ENCODE results near the gene PRLH. TPM values are rescaled to one million over a fixed set of nuclear protein-coding genes. Genes with fewer than 3 reads are reported as not detected.

The PRLH gene
- total and polyA plus RNA-seq, 2 of the 13 experiments (the other 11 are each of a cell fraction or from before 2014, with no cell fraction given), result not detected

DNA sequence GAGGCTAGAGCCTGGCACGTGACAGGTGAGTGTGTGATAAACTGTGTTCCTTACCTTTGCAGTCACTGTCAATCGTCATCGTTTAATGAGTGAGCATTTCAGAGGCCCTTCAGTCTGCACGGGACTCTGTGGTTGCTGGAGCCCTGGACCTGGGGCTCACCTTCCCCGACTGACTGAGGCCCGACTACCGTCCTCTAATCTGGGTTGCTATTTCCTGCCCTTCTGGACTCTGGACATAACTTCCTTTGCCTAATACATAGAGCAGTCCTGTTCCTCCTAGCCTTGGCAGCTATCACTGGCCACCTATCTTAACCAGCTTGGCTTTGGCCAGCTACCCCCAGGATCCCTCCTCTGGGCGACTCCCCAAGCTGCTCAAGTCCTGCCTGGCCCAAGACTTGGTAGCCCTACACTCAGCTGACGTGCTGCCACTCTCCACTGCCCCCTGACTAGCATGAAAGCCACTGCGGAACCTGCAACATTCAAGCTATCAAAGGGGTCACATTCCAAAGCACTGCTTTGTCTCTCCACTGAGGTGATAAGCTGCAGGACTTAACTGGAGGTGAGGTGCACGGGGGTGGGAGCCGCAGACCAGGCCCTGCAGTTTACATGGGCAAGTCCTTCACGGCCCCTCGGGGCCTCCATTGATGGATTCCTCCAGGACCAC lies 35.2 kb downstream of the PRLH start (continued):
- TF ChIP-seq, protein P1, sequence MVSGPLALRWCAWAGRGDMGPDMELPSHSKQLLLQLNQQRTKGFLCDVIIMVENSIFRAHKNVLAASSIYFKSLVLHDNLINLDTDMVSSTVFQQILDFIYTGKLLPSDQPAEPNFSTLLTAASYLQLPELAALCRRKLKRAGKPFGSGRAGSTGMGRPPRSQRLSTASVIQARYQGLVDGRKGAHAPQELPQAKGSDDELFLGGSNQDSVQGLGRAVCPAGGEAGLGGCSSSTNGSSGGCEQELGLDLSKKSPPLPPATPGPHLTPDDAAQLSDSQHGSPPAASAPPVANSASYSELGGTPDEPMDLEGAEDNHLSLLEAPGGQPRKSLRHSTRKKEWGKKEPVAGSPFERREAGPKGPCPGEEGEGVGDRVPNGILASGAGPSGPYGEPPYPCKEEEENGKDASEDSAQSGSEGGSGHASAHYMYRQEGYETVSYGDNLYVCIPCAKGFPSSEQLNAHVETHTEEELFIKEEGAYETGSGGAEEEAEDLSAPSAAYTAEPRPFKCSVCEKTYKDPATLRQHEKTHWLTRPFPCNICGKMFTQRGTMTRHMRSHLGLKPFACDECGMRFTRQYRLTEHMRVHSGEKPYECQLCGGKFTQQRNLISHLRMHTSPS (CRISPR knock-in tag; IDR thresholded peaks at IDR 0.05; ENCODE audit: low read depth), result no peak
- TF ChIP-seq ZNF556 (CRISPR knock-in tag; IDR thresholded peaks at IDR 0.05; ENCODE audit: borderline replicate concordance), result 0 out of 2 replicates have a peak, but pooled peaks have one; percentile 71
- TF ChIP-seq, protein P2, sequence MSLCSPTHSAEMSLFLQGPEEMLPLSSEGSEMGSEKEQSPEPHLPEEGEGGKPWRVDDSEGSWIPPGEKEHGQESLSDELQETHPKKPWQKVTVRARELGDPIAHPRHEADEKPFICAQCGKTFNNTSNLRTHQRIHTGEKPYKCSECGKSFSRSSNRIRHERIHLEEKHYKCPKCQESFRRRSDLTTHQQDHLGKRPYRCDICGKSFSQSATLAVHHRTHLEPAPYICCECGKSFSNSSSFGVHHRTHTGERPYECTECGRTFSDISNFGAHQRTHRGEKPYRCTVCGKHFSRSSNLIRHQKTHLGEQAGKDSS (CRISPR knock-in tag; IDR thresholded peaks at IDR 0.05; ENCODE audit: borderline replicate concordance, low read depth), result 0 out of 2 replicates have a peak, but pooled peaks have one; percentile 31
- TF ChIP-seq, protein P3, sequence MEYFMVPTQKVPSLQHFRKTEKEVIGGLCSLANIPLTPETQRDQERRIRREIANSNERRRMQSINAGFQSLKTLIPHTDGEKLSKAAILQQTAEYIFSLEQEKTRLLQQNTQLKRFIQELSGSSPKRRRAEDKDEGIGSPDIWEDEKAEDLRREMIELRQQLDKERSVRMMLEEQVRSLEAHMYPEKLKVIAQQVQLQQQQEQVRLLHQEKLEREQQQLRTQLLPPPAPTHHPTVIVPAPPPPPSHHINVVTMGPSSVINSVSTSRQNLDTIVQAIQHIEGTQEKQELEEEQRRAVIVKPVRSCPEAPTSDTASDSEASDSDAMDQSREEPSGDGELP (IDR thresholded peaks at IDR 0.05; ENCODE audit: borderline replicate concordance, low read depth), result peak; percentile 86
- TF ChIP-seq, protein P4, sequence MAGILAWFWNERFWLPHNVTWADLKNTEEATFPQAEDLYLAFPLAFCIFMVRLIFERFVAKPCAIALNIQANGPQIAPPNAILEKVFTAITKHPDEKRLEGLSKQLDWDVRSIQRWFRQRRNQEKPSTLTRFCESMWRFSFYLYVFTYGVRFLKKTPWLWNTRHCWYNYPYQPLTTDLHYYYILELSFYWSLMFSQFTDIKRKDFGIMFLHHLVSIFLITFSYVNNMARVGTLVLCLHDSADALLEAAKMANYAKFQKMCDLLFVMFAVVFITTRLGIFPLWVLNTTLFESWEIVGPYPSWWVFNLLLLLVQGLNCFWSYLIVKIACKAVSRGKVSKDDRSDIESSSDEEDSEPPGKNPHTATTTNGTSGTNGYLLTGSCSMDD (CRISPR knock-in tag; IDR thresholded peaks at IDR 0.05), result no peak
- TF ChIP-seq, protein P5, sequence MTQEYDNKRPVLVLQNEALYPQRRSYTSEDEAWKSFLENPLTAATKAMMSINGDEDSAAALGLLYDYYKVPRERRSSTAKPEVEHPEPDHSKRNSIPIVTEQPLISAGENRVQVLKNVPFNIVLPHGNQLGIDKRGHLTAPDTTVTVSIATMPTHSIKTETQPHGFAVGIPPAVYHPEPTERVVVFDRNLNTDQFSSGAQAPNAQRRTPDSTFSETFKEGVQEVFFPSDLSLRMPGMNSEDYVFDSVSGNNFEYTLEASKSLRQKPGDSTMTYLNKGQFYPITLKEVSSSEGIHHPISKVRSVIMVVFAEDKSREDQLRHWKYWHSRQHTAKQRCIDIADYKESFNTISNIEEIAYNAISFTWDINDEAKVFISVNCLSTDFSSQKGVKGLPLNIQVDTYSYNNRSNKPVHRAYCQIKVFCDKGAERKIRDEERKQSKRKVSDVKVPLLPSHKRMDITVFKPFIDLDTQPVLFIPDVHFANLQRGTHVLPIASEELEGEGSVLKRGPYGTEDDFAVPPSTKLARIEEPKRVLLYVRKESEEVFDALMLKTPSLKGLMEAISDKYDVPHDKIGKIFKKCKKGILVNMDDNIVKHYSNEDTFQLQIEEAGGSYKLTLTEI (CRISPR knock-in tag; conservative IDR thresholded peaks at IDR 0.05), result no peak
- TF ChIP-seq ZNF782 (CRISPR knock-in tag; IDR thresholded peaks at IDR 0.05; ENCODE audit: borderline replicate concordance), result 0 out of 2 replicates have a peak, but pooled peaks have one; percentile 27
- TF ChIP-seq, protein P6, sequence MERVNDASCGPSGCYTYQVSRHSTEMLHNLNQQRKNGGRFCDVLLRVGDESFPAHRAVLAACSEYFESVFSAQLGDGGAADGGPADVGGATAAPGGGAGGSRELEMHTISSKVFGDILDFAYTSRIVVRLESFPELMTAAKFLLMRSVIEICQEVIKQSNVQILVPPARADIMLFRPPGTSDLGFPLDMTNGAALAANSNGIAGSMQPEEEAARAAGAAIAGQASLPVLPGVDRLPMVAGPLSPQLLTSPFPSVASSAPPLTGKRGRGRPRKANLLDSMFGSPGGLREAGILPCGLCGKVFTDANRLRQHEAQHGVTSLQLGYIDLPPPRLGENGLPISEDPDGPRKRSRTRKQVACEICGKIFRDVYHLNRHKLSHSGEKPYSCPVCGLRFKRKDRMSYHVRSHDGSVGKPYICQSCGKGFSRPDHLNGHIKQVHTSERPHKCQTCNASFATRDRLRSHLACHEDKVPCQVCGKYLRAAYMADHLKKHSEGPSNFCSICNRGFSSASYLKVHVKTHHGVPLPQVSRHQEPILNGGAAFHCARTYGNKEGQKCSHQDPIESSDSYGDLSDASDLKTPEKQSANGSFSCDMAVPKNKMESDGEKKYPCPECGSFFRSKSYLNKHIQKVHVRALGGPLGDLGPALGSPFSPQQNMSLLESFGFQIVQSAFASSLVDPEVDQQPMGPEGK (CRISPR knock-in tag; IDR thresholded peaks at IDR 0.05), result peak; percentile 63
- TF ChIP-seq ZNF562 (CRISPR knock-in tag; IDR thresholded peaks at IDR 0.05; ENCODE audit: borderline replicate concordance), result no peak
- peak; percentile 73; the same call in 1 of the 2 replicates for TF ChIP-seq TBX2 (CRISPR knock-in tag; IDR thresholded peaks at IDR 0.05; ENCODE audit: borderline replicate concordance)
- TF ChIP-seq MTF2 (CRISPR knock-in tag; IDR thresholded peaks at IDR 0.05; ENCODE audit: borderline replicate concordance), result no peak
- 0 out of 2 replicates have a peak, but pooled peaks have one; percentile 57 for TF ChIP-seq ZNF629 (CRISPR knock-in tag; conservative IDR thresholded peaks at IDR 0.05)
- TF ChIP-seq, protein P7, sequence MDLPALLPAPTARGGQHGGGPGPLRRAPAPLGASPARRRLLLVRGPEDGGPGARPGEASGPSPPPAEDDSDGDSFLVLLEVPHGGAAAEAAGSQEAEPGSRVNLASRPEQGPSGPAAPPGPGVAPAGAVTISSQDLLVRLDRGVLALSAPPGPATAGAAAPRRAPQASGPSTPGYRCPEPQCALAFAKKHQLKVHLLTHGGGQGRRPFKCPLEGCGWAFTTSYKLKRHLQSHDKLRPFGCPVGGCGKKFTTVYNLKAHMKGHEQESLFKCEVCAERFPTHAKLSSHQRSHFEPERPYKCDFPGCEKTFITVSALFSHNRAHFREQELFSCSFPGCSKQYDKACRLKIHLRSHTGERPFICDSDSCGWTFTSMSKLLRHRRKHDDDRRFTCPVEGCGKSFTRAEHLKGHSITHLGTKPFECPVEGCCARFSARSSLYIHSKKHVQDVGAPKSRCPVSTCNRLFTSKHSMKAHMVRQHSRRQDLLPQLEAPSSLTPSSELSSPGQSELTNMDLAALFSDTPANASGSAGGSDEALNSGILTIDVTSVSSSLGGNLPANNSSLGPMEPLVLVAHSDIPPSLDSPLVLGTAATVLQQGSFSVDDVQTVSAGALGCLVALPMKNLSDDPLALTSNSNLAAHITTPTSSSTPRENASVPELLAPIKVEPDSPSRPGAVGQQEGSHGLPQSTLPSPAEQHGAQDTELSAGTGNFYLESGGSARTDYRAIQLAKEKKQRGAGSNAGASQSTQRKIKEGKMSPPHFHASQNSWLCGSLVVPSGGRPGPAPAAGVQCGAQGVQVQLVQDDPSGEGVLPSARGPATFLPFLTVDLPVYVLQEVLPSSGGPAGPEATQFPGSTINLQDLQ (CRISPR knock-in tag; IDR thresholded peaks at IDR 0.05), result no peak
